Testis (tissue), 3 donors: Measurements from ENCODE around the gene TGOLN2. TPM values are rescaled to one million over a fixed set of nuclear protein-coding genes. Genes with fewer than 3 reads are reported as not detected.

Experiments used
- DNase-seq: peaks from one replicate; pipeline ENCODE4 v3.0.0-alpha.2; 2019
- H3K27ac ChIP-seq, 2 donors: fragments of 200-600 bp; sonication (generic); one replicate each; pipeline ENCODE4 v1.5.1; 2019
- H3K27me3 ChIP-seq: fragments of 200-600 bp; sonication (generic); one replicate; pipeline ENCODE4 v1.5.1; 2019
- H3K36me3 ChIP-seq: fragments of 200-600 bp; sonication (generic); one replicate; pipeline ENCODE4 v1.5.1; 2017; ENCODE audit warnings: low read depth; ENCODE audit errors: missing control alignments
- H3K4me1 ChIP-seq: fragments of 200-600 bp; sonication (generic); one replicate; pipeline ENCODE4 v1.5.1; 2019
- H3K4me3 ChIP-seq, 2 donors: fragments of 200-600 bp; sonication (generic); one replicate each; pipeline ENCODE4 v1.5.1; 2017 to 2019
- H3K9me3 ChIP-seq: fragments of 200-600 bp; sonication (generic); one replicate; pipeline ENCODE4 v1.5.1; 2017
- POLR2A ChIP-seq: fragments of 450-650 bp; IDR thresholded peaks from one replicate; pipeline ENCODE4 v1.6.1; 2017; ENCODE audit warnings: antibody characterized with exemption, mild to moderate bottlenecking, moderate library complexity
- WGBS, 2 donors: methylation state at CpG; one replicate each; pipeline ENCODE4 v1.1.5; 2018; 5-methylcytosine and 5-hydroxymethylcytosine counted together
- intact Hi-C: fragments of 100-400 bp; cut with DNase I; formaldehyde crosslinking; loops from one replicate; pipeline ENCODE4 v1.15.1; 2023; ENCODE audit warnings: low total_unique reads
- polyA plus RNA-seq: library from polyadenylated mRNA; stranded (reverse); fragments of 350-450 nt; fragmentation: Illumina TruSeq; extraction: RNeasy Lipid Tissue Mini Kit (QIAGEN cat#74804); gene quantifications from one replicate; pipeline ENCODE4 v1.2.3, GENCODE V29; 2014; ENCODE audit warnings: low read depth, low replicate concordance; ENCODE audit not compliant: insufficient read depth
- total RNA-seq, 2 donors: library from RNA; depleted of rRNA; stranded (reverse); fragments of >200 nt; gene quantifications; one replicate each; pipeline ENCODE4 v1.2.3, GENCODE V29; 2016
- TF ChIP-seq, protein P1 (sequence below), 3 experiments: fragments of 450-650 bp in 2 of 3; fragments of 200-600 bp in 1 of 3; sonication (generic) in 1 of 3; IDR thresholded peaks; one replicate each; pipeline ENCODE4 v1.5.1; 2016 to 2019; ENCODE audit warnings: antibody characterized with exemption in 3 of 3, mild to moderate bottlenecking in 2 of 3, moderate library complexity in 1 of 3

TGOLN2 gene
- total and polyA plus RNA-seq, 3 donors from 2014 or later, result 80.6 to 143 (median 115) TPM

DNA sequence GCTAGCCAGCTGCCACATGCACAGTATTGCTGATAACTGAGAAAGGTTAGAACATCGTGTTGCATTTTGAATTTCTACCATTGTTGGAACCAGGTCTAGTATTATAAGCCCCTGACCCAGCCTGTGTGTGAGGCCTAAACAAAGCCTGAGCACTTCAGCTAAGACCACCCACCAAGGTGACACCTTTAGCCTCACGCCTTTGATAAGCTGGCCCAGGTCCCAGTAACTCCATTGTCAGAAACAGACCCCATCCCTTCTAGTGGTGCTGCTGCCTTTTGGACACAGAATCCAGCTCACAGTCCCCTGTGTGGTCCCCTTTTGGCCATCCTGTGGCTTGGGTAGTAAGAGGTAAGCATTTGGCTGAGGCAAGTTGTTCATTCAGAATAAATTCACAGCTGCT is 28.4 kb upstream of the TGOLN2 start:
- no peaks in the 10 kb centered on the region for H3K9me3 ChIP-seq
- no peak overlapping the region for H3K4me3 ChIP-seq
- no peaks in the 10 kb centered on the region for H3K27me3 ChIP-seq
- no peak for TF ChIP-seq POLR2A
- TF ChIP-seq, protein P1, sequence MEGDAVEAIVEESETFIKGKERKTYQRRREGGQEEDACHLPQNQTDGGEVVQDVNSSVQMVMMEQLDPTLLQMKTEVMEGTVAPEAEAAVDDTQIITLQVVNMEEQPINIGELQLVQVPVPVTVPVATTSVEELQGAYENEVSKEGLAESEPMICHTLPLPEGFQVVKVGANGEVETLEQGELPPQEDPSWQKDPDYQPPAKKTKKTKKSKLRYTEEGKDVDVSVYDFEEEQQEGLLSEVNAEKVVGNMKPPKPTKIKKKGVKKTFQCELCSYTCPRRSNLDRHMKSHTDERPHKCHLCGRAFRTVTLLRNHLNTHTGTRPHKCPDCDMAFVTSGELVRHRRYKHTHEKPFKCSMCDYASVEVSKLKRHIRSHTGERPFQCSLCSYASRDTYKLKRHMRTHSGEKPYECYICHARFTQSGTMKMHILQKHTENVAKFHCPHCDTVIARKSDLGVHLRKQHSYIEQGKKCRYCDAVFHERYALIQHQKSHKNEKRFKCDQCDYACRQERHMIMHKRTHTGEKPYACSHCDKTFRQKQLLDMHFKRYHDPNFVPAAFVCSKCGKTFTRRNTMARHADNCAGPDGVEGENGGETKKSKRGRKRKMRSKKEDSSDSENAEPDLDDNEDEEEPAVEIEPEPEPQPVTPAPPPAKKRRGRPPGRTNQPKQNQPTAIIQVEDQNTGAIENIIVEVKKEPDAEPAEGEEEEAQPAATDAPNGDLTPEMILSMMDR (IDR thresholded peaks at IDR 0.05), result no peak
- WGBS, 2 donors, result 68 to 69% methylated on average over 2 of the region's 2 CpGs
- H3K4me1 ChIP-seq, result peaks cover 9% of the 10 kb centered on the region
- H3K36me3 ChIP-seq, result no peaks in the 10 kb centered on the region
- intact Hi-C loops, result no loop called here
- DNase-seq, result no peak
- no peak overlapping the region for H3K27ac ChIP-seq

- no peaks in the 10 kb centered on the region for H3K27me3 ChIP-seq
- intact Hi-C loops, result no loop called here
- no peak for DNase-seq
- peak overlapping the region in 1 of 2 donors; percentile 80 for H3K4me3 ChIP-seq
- WGBS, 2 donors, result 65 to 69% methylated on average over 3 of the region's 3 CpGs
- H3K27ac ChIP-seq, result no peak overlapping the region
- no peaks in the 10 kb centered on the region for H3K36me3 ChIP-seq
- TF ChIP-seq, protein P1 (IDR thresholded peaks at IDR 0.05), result no peak
- TF ChIP-seq POLR2A, result no peak
- no peaks in the 10 kb centered on the region for H3K9me3 ChIP-seq
- H3K4me1 ChIP-seq, result peaks cover 9% of the 10 kb centered on the region
These were observed 27.7 kb upstream of the TGOLN2 start for GRCh38 chr2:85355521-85355920.

DNA sequence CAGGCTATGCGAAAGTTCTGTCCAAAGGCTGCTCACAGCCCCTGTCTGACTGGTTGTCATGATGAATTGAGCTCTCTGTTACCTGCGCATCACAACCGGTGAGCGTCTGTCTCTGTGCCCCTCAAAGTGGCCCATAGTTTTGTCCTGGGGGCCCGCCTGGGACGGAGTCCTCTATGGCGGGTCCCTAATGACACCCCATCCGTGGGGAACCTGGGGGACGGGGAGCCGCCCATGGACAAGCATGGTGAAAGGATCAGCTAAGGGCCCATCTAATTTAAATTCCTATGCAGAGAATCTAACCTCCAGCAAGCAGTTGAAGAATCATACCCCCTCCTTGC is 27.3 kb upstream of the TGOLN2 start:
- DNase-seq, result no peak
- 0 to 4% methylated on average over 1 to 9 of the region's 10 CpGs for WGBS, 2 donors
- no peaks in the 10 kb centered on the region for H3K9me3 ChIP-seq
- H3K4me3 ChIP-seq, result peak overlapping the region; percentile 80 to 85
- H3K27ac ChIP-seq, result peak overlapping the region; percentile 82 to 84
- intact Hi-C loops, result no loop called here
- no peaks in the 10 kb centered on the region for H3K27me3 ChIP-seq
- H3K36me3 ChIP-seq, result no peaks in the 10 kb centered on the region
- TF ChIP-seq, protein P1 (IDR thresholded peaks at IDR 0.05), result no peak
- TF ChIP-seq POLR2A, result no peak
- H3K4me1 ChIP-seq, result peaks cover 9% of the 10 kb centered on the region

DNA sequence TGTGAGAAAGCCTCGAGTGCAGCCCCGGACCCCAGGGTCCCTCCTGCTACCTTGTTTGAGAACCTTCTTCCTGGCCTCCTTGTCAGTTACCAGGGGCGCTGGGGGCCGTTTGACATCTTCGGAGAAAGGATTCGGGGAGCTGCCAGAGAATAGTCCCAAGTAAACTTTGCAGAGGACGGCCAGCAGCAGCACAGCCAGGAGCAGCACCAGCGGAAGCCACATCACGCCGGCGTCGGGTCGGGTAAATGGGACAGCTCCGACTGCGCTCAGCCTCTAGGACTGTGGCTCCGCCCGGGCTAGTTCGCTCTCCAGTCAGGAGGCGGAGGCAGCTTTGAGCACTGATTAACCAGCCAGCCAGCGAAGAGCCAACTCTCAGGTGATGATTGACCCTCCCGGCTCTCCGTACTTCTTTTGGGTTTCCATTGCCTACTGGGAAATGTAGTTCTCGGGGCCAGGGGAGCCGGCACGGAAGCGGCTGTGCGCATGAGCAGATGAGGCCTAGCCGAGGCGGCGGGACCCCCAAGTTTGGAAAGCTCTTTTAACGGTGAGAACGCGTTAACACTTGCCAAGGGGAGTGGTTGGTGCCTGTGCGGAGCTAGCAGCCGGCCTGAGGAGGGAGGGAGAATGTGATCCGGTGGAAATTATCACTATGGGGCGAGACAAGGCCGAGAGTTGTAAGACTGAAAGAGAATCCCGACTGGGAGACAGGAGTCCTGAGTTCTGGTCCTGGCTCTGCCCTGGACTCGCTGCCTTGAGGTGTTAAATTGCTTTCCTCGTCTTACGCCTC is 26.7 kb upstream of the TGOLN2 start, which contains the start of the genes ELMOD3 and RETSAT:
Gene ELMOD3, plus strand, starts transcription at position 484 of the 787 bp plus-strand sequence. CDS start 2,430 bp downstream, outside the sequence.
Gene RETSAT, minus strand, starts transcription at position 243 of the 787 bp plus-strand sequence. Its CDS starts 21 bp downstream, at position 222.
- peak within 1 kb of the TSS; percentile 80 to 85 for H3K4me3 ChIP-seq
- DNase-seq, result peak; percentile 99
- TF ChIP-seq, protein P1 (IDR thresholded peaks at IDR 0.05), result peak in 1 of 3 experiments; percentile 19
- peak; percentile 85 for TF ChIP-seq POLR2A
- peaks cover 9% of the 10 kb centered on the region for H3K4me1 ChIP-seq
- WGBS, 2 donors, result 0% methylated on average over 8 to 42 of the region's 42 CpGs
- intact Hi-C loops, result no loop called here
- H3K9me3 ChIP-seq, result no peaks in the 10 kb centered on the region
- H3K27ac ChIP-seq, result peak within 1 kb of the TSS; percentile 82 to 84
- H3K36me3 ChIP-seq, result no peaks in the 10 kb centered on the region
- H3K27me3 ChIP-seq, result no peaks in the 10 kb centered on the region
